Stimulated activated CD4-positive, alpha-beta T cell treated with anti-CD3 and anti-CD28 coated beads, Interleukin-1b, Interleukin-23, amount 100 ng/mL, for 1 hour (primary cell): Measurements from ENCODE around the gene NDUFA7.
"Not testable (repeated sequence)": the region's sequence is repeated elsewhere in the genome, so short reads cannot be mapped to it uniquely, and the experiment has no call there.

Source experiments
- DNase-seq, 2 donors: peaks; one replicate each; pipeline ENCODE4 v3.0.0-alpha.2; 2020; ENCODE audit warnings: low read depth in 2 of 2

NDUFA7 gene

DNA sequence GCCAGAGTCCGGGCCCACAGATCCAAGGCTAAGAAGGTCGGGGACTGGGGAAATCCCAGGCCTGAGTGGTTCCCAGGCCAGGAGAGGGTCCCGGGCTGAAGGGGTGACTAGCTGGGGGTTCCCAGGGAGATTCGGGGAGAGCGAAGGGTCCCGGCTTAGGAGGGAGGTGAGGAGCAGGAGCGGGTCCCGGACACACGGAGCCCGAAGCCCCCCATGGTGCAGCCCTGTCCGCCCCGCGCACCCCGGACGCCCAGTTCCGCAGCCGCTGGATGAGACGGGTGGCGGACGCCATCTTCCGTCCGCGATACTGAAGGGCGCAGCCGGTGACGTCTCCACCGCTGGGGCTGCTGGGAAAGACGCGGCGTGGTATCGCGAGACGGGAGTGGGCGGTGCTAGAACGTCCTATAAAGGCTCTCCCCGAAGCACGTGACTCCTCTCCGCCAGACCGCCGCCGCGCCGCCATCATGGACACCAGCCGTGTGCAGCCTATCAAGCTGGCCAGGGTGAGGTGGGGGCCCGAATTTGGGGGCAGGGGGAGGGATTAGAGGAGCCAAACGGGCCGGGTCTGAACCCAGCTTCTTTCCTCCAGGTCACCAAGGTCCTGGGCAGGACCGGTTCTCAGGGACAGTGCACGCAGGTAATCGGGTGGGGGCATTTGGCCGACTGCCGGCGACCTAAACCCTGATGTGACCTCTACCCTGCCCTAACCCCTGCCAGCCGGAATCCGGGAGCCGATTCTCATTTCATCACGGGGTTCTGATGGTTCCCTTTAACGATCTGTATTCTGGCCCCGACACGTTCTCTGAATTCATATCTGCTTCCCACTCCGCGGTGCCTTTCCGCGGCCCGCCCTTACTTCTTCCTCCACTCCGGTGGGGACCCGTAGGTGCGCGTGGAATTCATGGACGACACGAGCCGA is at the start of gene NDUFA7, which contains the start of gene RPS28:
NDUFA7 (minus strand) TSS at position 309 of the 919 bp plus-strand sequence; CDS start at position 292, 17 bp downstream.
RPS28 (plus strand) TSS at position 430 of the 919 bp plus-strand sequence; CDS start at position 465, 35 bp downstream.
- peak; percentile 94 to 95 for DNase-seq

- no peak for DNase-seq
Measured at GRCh38 chr19:8370176-8371010, 49.2 kb upstream of the NDUFA7 start.

DNA sequence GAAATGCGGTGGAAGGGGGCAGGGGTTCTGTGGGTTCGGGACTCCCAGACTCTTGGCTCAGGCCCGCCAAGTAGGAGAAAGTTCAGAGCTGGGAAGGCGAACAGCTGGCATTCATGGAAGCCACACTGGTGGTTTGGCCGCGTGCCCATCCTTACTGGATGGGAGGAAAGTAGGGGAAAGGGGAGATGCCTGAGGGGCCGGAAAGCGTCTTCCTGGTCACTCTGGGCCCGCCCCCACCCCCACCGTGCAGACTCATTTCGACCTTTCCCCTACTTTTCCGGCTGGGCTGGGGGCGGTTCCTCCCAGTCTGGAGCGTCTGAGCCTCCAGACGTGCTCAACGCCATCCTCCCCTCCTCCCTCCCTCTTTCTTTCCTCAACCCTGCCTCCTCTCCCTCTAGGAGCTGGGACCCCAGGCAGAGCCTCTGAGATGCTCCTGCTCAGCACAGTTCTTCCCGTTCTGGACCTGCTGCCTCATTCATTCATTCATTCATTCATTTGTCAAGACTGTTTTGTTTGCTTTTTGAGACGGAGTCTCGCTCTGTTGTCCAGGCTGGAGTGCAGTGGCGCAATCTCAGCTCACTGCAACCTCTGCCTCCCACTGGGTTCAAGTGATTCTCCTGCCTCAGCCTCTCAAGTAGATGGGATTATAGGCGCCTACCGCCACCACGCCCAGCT is 46.3 kb upstream of the NDUFA7 start:
- DNase-seq, result no peak

DNA sequence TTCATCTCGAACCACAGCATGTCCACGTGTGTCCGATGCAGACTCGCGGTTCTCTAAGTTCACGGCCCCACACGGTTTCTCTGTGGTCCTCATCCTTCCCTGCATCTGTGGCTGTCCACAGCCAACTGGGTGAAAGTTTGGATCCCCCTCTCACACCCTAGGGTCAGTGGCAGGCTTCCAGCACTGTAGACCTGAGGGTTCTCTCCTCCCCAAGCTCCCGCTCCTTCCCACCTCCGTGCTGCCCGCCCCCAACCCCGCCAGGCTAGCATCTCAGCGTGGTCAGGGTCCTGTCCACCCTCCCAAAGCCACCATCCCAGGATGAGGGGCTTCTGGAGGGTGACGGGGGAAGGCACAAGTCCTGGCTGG is 45.8 kb upstream of the NDUFA7 start:
- no peak for DNase-seq

- DNase-seq, result no peak
Measured at GRCh38 chr19:8366121-8366581, 45.0 kb upstream of the NDUFA7 start.

- no peak for DNase-seq
Measured at GRCh38 chr19:8363803-8364771, 42.9 kb upstream of the NDUFA7 start, which contains the start of gene ANGPTL4. Gene ANGPTL4, plus strand, starts transcription at chr19:8364155. Its CDS starts 167 bp downstream, at chr19:8364322.

GRCh38 chr19:8361921-8362793 is 41.0 kb upstream of the NDUFA7 start:
- no peak for DNase-seq

GRCh38 chr19:8360196-8360595 is 39.0 kb upstream of the NDUFA7 start:
- no peak for DNase-seq

DNA sequence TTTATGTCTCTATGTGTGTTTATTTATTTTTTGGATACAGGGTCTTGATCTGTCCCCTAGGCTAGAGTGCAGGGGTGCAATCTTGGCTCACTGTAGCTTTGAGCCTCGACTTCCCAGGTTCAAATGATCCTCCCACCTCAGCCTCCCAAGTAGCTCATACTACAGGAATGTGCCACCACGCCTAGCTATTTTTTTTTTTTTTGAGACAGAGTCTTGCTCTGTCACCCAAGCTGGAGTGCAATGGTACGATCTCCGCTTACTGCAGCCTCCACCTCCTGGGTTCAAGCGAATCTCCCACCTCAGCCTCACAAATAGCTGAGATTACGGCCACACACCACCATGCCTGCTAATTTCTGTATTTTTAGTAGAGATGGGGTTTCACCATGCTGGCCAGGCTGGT is 37.8 kb upstream of the NDUFA7 start:
- DNase-seq, result no peak

DNA sequence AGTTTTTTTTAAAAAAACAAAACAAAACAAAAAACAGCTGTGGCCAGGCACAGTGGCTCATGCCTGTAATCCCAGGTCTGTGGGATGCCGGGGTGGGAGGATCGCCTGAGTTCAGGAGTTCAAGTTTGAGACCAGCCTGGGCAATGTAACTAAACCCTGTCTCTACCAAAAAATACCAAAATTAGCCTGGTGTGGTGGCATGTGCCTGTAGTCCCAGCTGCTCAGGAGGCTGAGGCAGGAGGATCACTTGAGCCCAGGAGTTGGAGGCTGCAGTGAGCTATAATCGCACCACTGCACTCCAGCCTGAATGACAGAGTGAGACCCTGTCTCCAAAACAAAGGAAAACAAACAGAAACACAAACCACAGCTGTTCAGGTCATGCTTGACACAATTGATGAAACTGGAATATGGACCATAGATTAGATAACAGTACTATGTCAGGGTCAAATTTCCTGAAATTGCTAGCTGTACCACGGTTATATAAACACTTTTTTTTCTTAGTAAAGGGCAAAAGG is 35.9 kb upstream of the NDUFA7 start:
- DNase-seq, result no peak

DNA sequence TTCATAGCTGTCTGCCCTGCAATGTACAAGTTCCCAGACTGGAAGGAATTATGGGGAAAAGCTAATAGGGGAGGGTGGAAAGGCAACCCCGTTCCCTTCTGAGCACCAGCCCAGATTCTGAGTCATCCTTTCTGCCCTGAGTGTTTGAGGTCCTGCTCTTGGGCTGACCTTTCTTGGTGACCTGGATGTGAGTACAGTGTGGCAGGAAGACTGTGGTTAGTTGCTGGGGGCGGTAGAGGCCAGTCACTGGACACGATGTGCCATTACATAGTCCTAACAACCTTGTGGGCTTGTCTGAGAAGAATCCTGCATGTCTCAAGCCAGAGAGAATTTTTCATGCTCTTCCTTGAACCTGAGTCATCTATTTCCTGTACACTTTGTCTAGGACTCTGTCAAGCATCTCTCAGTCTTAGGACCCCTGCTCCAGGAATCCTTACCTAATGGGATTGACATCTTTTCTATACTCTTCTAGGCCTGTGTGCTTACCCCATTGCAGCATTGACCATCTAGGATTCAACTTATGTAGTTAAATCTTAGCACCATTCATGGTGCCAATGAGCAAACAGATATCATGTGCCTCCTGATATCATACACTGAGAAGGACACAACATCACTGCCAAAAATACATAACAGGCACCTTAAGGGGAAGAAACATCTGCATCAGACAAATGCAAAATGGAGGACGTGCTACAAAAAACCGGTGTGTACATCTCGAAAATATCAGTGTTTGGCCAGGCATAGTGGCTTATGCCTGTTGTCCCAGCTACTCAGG is 34.6 kb upstream of the NDUFA7 start:
- DNase-seq, result no peak

- DNase-seq, result not testable (repeated sequence)
Measured at GRCh38 chr19:8352845-8353244, 31.7 kb upstream of the NDUFA7 start.

- no peak for DNase-seq
Measured at GRCh38 chr19:8352134-8352827, 31.1 kb upstream of the NDUFA7 start.

DNA sequence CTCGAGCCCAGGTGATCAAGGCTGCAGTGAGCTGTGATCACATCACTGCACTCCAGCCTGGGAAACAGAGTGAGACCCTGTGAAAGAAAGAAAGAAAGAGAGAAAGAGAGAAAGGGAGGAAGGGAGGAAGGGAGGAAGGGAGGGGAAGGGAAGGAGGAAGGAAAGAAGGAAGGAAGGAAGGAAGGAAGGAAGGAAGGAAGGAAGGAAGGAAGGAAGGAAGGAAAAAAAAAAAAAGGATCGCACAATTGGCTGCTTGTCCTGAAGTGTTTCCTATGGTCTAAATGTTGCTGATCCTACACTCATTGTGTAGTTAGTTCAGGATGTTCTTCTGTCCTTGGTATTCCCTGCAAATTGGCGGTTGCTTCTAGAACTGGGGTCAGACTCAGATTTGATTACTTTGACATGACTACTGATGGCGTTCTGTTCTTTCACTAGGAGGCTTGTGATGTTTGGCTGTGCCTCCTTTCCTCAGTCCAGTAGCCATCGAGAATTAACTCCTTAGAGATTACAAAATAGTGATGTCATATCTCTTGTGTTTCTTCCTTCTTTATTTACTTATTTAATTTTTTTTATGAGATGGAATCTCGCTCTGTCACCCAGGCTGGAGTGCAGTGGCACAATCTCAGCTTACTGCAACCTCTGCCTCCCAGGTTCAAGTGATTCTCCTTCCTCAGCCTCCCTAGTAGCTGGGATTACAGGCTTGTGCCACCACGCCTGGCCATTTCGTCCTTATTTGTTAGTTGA is 28.6 kb upstream of the NDUFA7 start:
- not testable (repeated sequence) for DNase-seq

DNA sequence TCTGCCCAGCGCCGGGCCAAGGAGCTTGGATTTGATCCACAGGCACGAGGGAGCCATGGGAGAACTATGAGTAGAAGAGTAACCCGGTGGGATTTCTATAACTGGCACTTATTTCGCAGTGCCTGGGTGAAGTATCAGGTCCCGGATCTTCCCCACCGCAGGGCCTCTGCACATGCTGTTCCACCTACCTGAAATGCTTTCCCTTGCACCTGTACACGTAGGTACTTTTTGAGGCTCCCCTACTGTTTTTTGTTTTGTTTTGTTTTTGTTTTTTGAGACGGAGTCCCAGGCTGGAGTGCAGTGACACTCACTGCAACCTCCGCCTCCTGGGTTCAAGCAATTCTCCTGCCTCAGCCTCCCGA is 22.3 kb upstream of the NDUFA7 start:
- DNase-seq, result no peak

DNA sequence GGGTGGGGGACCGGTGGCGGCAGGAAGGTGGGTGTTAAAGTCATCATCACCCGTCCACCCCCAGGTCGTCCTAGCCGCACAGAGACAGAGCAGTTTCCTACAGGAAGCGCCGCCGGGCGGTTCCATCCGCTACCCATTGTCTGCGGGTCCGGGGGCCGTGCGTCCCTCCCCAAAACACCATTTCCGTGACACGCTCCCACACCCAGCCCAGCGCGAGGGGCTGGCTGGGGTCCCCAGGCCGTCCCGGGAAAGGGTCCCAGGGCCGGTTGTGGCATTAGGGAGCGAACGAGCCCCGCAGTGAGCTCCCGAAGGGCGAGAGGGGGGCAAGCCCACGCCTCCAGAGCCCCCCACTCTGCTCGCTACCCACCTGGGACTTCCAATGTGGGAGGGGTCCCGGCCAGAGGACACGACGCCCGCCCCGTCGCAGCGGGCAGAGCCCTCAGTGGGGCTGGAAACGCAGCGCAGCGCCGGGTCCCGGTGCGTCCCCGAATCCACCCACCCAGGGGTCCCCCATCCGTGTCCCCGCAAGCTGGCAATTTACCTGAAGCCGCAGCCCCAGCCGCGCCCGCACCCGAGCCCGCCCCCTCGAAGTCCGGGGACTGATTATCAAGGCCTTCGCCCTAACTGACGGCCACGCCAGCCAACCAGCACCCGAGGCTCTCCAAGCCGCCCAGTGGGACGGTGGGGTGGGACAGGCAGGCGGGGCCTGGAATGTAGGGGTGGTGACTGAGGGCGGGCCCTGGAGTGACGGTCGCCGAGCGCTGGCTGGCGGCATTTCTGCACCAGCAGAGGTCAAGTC is 21.7 kb upstream of the NDUFA7 start, which contains the start of gene KANK3:
KANK3 (minus strand) TSS at position 579 of the 799 bp plus-strand sequence. CDS start 5,434 bp downstream, outside the sequence.
- DNase-seq, result peak; percentile 80 to 84
